HG03354 (cell line): ENCODE measurements around the gene TRMT1L.

ENCODE experiments used
- ATAC-seq: cut with Tn5 transposase; IDR thresholded peaks from one replicate; pipeline ENCODE4 v1.9.1; 2021; ENCODE audit warnings: mild to moderate bottlenecking; ENCODE audit not compliant: unreplicated experiment, poor library complexity, severe bottlenecking

TRMT1L gene

DNA sequence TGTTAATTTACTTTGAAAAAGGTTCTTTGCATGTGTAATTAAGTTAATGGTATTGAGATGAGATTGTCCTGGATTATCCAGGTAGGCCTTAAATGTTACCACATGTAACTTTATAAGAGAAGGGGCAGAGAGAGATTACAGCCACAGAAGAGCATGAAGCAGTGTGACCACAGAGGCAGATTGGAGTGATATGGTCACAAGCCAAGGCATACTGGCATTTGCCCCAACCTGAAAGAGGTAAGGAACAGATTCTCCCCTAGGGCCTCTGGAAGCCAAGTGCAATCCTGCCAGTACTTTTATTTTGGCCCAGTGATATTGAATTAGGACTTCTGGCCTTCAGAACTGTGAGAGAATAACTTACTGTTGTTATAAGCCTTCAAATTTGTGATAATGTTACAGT lies 88.4 kb downstream of the TRMT1L start:
- no peak for ATAC-seq
